Endothelial cell of umbilical vein (primary cell): ENCODE data around the gene XXYLT1. TPM values are rescaled to one million over a fixed set of nuclear protein-coding genes. Genes with fewer than 3 reads are reported as not detected.

Experiments
- BruUV-seq: library from RNA; stranded (reverse); fragments of 400-500 nt; replicated peaks from 2 replicates; lab custom pipeline; 2021; lab: Mats Ljungman, UMichigan
- CTCF ChIA-PET: fragments of 300-600, 350-600 bp; sonication (Branson Sonifier 250); formaldehyde crosslinking; loops from one replicate; lab custom pipeline; 2021; ENCODE audit warnings: antibody characterized with exemption, inconsistent platforms; lab: Charles Lee
- POLR2A ChIA-PET: fragments of 300-600, 350-600 bp; sonication (Branson Sonifier 250); formaldehyde crosslinking; loops from one replicate; lab custom pipeline; 2021; ENCODE audit warnings: antibody characterized with exemption, inconsistent platforms; lab: Charles Lee
- DNase-seq: peaks from one replicate; pipeline ENCODE4 v3.0.0-alpha.2; 2011; ENCODE audit warnings: low read depth, low spot score
- FAIRE-seq: peaks from 2 replicates; lab custom pipeline; 2011; peaks lifted over from hg19 to GRCh38; lab: Jason Lieb, UNC
- H2AFZ ChIP-seq: 2 replicates; pipeline ENCODE4 v1.6.0; 2012; ENCODE audit warnings: low read depth, low read length, control low read depth, inconsistent platforms
- H3K27ac ChIP-seq: 2 replicates; pipeline ENCODE4 v1.5.1; 2011; ENCODE audit warnings: low read depth, mild to moderate bottlenecking, control low read depth, low read length, moderate library complexity; ENCODE audit not compliant: insufficient read depth
- H3K27me3 ChIP-seq, 2 experiments: 2 replicates each; pipeline versions ENCODE4 v1.6.0 to v1.6.1; 2011; ENCODE audit warnings: low read length in 2 of 2, mixed read lengths in 1 of 2; ENCODE audit not compliant: control insufficient read depth in 2 of 2, insufficient read depth in 2 of 2
- H3K36me3 ChIP-seq, 2 experiments: 2 replicates in 1 of 2; 3 replicates in 1 of 2; pipeline ENCODE4 v1.5.1; 2011; ENCODE audit warnings: low read length in 2 of 2, mild to moderate bottlenecking in 1 of 2, moderate library complexity in 1 of 2; ENCODE audit not compliant: control insufficient read depth in 2 of 2, insufficient read depth in 2 of 2; ENCODE audit errors: extremely low read depth in 1 of 2
- H3K4me1 ChIP-seq: 3 replicates; pipeline ENCODE4 v1.5.1; 2011; ENCODE audit warnings: mild to moderate bottlenecking, low read length; ENCODE audit not compliant: control insufficient read depth, insufficient read depth; ENCODE audit errors: extremely low read depth
- H3K4me2 ChIP-seq: 2 replicates; pipeline ENCODE4 v1.6.1; 2011; ENCODE audit warnings: low read length, control low read depth, mixed read lengths; ENCODE audit not compliant: insufficient read depth
- H3K4me3 ChIP-seq, 3 experiments: fragments of 200-600 bp in 1 of 3; sonication (generic), shearing (Covaris generic) in 1 of 3; replicated peaks in 1 of 3; 2 replicates each; pipeline ENCODE4 v1.5.1; 2011 to 2016; ENCODE audit warnings: control low read depth in 3 of 3, low read length in 3 of 3, mild to moderate bottlenecking in 2 of 3, inconsistent platforms in 1 of 3, low read depth in 1 of 3, moderate library complexity in 1 of 3; ENCODE audit not compliant: insufficient read depth in 1 of 3
- H3K79me2 ChIP-seq: 2 replicates; pipeline ENCODE4 v1.6.0; 2012; ENCODE audit warnings: low read length, inconsistent platforms; ENCODE audit not compliant: control insufficient read depth, insufficient read depth
- H3K9ac ChIP-seq: replicated peaks from 2 replicates; pipeline ENCODE3; 2011; ENCODE audit warnings: low read length, control low read depth; ENCODE audit not compliant: insufficient read depth; ENCODE audit errors: extremely low read depth
- H3K9me1 ChIP-seq: replicated peaks from 3 replicates; pipeline ENCODE4 v1.6.0; 2011; ENCODE audit warnings: mild to moderate bottlenecking, low read length; ENCODE audit not compliant: control insufficient read depth, insufficient read depth; ENCODE audit errors: extremely low read depth
- H3K9me3 ChIP-seq: replicated peaks from 2 replicates; pipeline ENCODE4 v1.5.1; 2012; ENCODE audit warnings: low read length, inconsistent platforms; ENCODE audit not compliant: control insufficient read depth, insufficient read depth
- H4K20me1 ChIP-seq: replicated peaks from 2 replicates; pipeline ENCODE3; 2011; ENCODE audit warnings: mild to moderate bottlenecking, low read length; ENCODE audit not compliant: control insufficient read depth, insufficient read depth; ENCODE audit errors: extremely low read depth
- EZH2 ChIP-seq: IDR thresholded peaks from 2 replicates; pipeline ENCODE4 v1.6.1; 2012; ENCODE audit warnings: borderline replicate concordance, low read depth, mild to moderate bottlenecking, moderate library complexity, low read length, inconsistent platforms; ENCODE audit not compliant: severe bottlenecking
- GATA2 ChIP-seq: IDR thresholded peaks from 2 replicates; pipeline ENCODE4 v1.7.0; 2011; ENCODE audit warnings: low read depth, mild to moderate bottlenecking, moderate library complexity, mixed read lengths, low read length; ENCODE audit not compliant: insufficient read length, insufficient read depth
- MAX ChIP-seq: IDR thresholded peaks from 2 replicates; pipeline ENCODE4 v1.6.1; 2011; ENCODE audit not compliant: insufficient read depth, insufficient read length
- MYC ChIP-seq: IDR thresholded peaks from one replicate; pipeline ENCODE4 v1.6.1; 2011; ENCODE audit warnings: mild to moderate bottlenecking, low read depth, low read length
- POLR2AphosphoS5 ChIP-seq: IDR thresholded peaks from 2 replicates; pipeline ENCODE4 v1.6.1; 2012; ENCODE audit warnings: low read depth, mild to moderate bottlenecking, control low read depth, low read length, moderate library complexity; ENCODE audit not compliant: insufficient read depth
- dilution Hi-C: fragments of 300-500 bp; cut with MboI; formaldehyde crosslinking; loops from one replicate; pipeline ENCODE4 v1.15.0; 2019; ENCODE audit warnings: low sequenced_read_pairs; ENCODE audit not compliant: extremely low pct_ligation_motif_present
- intact Hi-C: fragments of 100-400 bp; cut with micrococcal nuclease; formaldehyde crosslinking; loops from one replicate; pipeline ENCODE4 v1.10.0; 2022
- polyA plus RNA-seq, 4 experiments: library from polyadenylated mRNA; depleted of rRNA in 3 of 4; stranded (reverse) in 3 of 4; unstranded in 1 of 4; fragments of >200 nt; gene quantifications; 2 replicates each; pipeline versions ENCODE4 v1.2.1 to v1.2.3, GENCODE V29; 2011 to 2012; ENCODE audit warnings: missing spikeins in 1 of 4
- total RNA-seq: library from RNA; stranded (reverse); gene quantifications from 2 replicates; pipeline ENCODE4 v1.2.3, GENCODE V29; 2021

XXYLT1 gene
- total and polyA plus RNA-seq, 2 donors (not counting 3 experiments of a cell fraction or from before 2014, with no cell fraction given) = 54.4 to 78.1 TPM

GRCh38 chr3:195164573-195165264 is 106.2 kb downstream of the XXYLT1 start:
- ChIA-PET POLR2A (no interaction called here), CTCF (no interaction called here)
- Histone ChIP-seq H3K4me1 (peaks cover 63% of the 10 kb centered on the region), H4K20me1 (no peaks in the 10 kb centered on the region), H3K9ac (no peak overlapping the region), H3K27me3 (no peaks in the 10 kb centered on the region), H3K4me2 (no peak overlapping the region), H3K4me3 (no peak overlapping the region), H3K79me2 (peaks cover 2% of the 10 kb centered on the region), H3K36me3 (no peaks in the 10 kb centered on the region), H2AFZ (no peak overlapping the region), H3K9me3 (no peaks in the 10 kb centered on the region), H3K27ac (peak overlapping the region; percentile 23), H3K9me1 (no peaks in the 10 kb centered on the region)
- FAIRE-seq (peak; percentile 33), DNase-seq (peak; percentile 50)
- BruUV-seq = no TSS peak
- dilution Hi-C loops (no loop called here), intact Hi-C loops (loop anchor here (1.0 kb wide), 1 partner anchor 8 kb away; no protein-coding TSS in a partner anchor)
- TF ChIP-seq GATA2 = no peak
- no peak for TF ChIP-seq POLR2AphosphoS5
- no peak for TF ChIP-seq MAX
- TF ChIP-seq EZH2 = no peak
- TF ChIP-seq MYC = no peak
